GM18520 (cell line): ENCODE results near the gene RAB25.
"Not testable (repeated sequence)": the region's sequence is repeated elsewhere in the genome, so short reads cannot be mapped to it uniquely, and the experiment has no call there.

Source experiments
- ATAC-seq: cut with Tn5 transposase; IDR thresholded peaks from one replicate; pipeline ENCODE4 v1.9.1; 2021; ENCODE audit not compliant: unreplicated experiment

RAB25 gene

GRCh38 chr1:156115514-156116374, 54.8 kb downstream of the RAB25 start:
- ATAC-seq, result no peak

- ATAC-seq, result not testable (repeated sequence)
Observed at GRCh38 chr1:156116731-156117130, 55.8 kb downstream of the RAB25 start.

- no peak for ATAC-seq
Observed at GRCh38 chr1:156117414-156118176, 56.6 kb downstream of the RAB25 start.

GRCh38 chr1:156118177-156118868, 57.4 kb downstream of the RAB25 start:
- no peak for ATAC-seq

GRCh38 chr1:156119503-156120209, 58.7 kb downstream of the RAB25 start:
- no peak for ATAC-seq
